Brain pericyte (primary cell): ENCODE results near the gene CLCC1.
"Not testable (repeated sequence)": the region's sequence is repeated elsewhere in the genome, so short reads cannot be mapped to it uniquely, and the experiment has no call there.

ENCODE experiments used
- DNase-seq: peaks from one replicate; pipeline ENCODE4 v3.0.0-alpha.2; 2012; ENCODE audit warnings: low read depth, low spot score

The CLCC1 gene, protein sequence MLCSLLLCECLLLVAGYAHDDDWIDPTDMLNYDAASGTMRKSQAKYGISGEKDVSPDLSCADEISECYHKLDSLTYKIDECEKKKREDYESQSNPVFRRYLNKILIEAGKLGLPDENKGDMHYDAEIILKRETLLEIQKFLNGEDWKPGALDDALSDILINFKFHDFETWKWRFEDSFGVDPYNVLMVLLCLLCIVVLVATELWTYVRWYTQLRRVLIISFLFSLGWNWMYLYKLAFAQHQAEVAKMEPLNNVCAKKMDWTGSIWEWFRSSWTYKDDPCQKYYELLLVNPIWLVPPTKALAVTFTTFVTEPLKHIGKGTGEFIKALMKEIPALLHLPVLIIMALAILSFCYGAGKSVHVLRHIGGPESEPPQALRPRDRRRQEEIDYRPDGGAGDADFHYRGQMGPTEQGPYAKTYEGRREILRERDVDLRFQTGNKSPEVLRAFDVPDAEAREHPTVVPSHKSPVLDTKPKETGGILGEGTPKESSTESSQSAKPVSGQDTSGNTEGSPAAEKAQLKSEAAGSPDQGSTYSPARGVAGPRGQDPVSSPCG

DNA sequence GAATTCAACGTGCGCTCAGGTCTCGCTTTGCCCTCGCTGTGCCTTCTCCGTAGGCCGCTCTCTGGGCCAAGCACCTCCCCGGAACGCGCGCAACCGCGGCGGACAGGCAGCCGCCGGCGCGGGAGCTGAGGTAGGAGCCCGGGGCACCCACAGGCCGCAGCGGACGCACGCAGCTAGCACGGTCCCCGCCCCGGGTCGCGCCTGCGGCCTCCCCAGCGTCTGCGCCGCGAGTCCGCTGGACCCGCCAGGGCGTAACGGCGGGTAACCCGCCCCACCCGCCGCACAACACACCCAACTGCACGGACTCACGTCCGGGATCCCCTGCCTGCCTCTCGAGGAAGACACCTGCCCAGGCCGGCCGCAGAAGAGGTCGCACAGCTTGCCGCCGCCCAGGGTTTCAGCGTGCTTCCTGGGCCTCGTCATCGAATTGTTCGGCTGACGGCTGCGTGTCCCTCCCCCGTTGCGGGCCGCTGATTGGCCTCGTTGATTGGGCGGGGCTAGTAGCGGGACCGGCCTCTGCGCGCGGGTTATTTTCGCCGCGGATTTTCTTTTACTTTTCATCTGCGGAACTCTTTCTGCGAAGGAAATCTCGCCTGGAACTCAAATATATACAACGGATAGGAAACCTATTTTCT is at the start of gene CLCC1:
TSS of gene CLCC1 (minus strand) at position 433 of the 635 bp plus-strand sequence. CDS start 13,047 bp downstream, outside the sequence.
- peak; percentile 55 for DNase-seq

DNA sequence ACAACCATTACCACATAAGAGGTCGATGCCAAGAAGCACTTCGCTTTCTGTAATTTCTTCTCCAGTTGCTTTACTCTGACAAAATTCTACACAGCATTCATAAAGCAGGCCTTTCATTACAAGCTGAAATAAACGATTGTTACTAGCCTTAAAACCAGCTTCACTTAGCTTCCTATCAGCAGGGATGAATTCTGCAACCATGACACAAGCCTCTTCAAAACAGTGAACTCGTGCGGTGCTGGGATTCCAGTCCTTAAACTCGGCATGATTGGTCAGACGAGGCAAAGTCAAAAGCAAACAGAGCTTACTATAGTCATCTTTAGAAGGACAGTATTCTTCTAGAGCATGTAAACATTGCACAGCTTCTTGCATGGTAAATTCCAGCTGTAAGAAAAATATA is 48.1 kb upstream of the CLCC1 start:
- no peak for DNase-seq

DNA sequence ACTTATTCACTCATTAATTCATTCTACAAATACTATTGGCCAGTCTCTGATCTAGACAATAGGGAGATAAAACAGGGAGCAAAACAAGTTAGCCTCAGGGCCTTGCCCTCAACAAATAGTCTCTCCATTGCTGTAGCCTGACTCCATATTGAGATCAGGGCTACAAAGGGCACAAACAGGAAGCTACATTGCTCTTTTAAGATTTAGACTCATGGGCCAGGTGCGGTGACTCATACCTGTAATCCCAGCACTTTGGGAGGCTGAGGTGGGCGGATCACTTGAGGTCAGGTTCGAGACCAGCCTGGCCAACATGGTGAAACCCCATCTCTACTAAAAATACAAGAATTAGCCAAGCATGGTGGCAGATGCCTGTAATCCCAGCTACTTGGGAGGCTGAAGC is 33.3 kb upstream of the CLCC1 start:
- DNase-seq: not testable (repeated sequence)

DNA sequence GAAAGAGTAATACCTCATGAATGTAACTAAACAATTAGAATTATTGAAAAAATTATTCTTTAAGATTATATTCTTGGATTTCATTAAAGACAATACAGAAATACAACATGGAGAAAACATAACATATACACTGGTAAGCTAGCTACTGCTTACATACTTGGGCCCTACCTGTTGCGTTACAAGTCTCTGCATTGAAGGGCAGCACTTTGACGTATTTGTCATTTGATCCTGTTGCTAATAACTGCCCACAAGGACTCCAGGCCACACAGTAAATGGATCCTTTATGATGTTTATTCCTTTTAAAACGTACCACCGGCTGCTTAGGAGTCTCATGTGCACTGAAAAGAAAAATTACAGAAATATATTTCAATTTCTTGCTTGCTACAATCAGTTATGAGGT is 19.8 kb upstream of the CLCC1 start:
- DNase-seq: no peak

DNA sequence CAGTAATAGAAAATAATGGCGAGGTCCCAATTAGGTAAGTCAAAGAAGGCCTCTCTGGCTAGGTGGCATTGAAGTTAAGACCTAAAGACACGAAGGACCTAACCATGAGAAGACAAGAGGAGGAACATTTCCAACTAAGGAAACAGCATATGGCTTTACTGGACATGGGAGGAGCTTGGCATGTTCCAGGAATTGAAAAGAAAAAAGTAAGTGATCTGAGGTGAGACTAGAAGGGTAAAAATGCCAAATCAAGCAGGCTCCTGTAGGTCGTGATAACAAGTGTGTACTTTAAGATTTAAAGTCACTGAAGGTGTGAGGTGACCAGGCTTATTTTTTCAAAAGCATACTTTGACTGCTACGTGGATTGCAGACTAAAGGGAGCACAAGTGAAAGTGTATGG is 13.4 kb upstream of the CLCC1 start:
- DNase-seq: no peak

DNA sequence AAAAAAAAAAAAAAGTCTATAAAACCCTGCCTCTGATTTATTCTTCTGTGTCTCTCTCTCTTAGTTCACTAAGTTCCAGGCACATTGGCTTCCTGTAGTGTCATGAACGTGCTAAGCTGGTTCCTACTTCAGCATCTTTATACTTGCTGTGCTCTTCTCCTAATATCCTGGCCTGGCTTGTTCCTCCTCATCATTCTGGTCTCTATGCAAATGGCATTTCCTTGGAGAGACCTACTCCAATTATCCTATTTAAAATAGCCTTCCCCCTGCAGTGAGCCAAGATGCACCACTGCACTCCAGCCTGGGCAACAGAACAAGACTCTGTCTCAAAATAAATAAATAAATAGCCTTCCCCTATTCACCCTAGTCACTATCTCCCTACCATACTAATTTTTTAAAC is 9.7 kb upstream of the CLCC1 start:
- no peak for DNase-seq

DNA sequence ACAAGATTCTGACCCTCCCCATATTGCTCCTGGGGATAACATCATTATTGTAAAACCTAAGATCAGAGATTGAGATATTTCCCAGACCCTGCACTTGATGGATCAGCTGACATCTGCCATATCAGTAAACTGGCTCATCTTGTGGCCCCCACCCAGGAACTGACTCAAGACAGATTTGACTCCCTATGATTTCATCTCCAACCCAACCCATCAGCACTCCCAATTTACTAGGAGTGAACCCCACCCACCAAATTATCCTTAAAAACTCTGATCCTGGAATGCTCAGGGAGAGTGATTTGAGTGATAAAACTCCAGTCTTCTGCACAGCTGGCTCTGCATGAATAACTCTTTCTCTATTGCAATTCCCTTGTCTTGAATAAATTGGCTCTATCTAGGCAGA is 6.1 kb upstream of the CLCC1 start:
- DNase-seq: no peak

DNA sequence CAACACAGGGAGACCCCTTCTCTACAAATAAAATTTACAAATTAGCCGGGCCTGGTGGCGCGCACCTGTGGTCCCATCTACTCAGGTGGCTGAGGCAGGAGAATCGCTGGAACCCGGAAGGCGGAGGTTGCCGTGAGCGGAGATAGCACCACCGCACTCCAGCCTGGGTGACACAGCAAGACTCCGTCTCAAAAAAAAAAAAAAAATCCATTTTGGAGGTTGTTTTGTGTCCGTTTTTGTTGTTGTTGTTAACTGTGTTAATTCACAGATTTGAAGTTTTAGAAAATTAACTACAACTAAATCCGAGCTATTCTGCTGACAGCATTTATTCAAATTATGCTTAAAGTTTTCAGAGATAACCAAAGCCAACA is 618 bp downstream of the CLCC1 start:
- DNase-seq: no peak

DNA sequence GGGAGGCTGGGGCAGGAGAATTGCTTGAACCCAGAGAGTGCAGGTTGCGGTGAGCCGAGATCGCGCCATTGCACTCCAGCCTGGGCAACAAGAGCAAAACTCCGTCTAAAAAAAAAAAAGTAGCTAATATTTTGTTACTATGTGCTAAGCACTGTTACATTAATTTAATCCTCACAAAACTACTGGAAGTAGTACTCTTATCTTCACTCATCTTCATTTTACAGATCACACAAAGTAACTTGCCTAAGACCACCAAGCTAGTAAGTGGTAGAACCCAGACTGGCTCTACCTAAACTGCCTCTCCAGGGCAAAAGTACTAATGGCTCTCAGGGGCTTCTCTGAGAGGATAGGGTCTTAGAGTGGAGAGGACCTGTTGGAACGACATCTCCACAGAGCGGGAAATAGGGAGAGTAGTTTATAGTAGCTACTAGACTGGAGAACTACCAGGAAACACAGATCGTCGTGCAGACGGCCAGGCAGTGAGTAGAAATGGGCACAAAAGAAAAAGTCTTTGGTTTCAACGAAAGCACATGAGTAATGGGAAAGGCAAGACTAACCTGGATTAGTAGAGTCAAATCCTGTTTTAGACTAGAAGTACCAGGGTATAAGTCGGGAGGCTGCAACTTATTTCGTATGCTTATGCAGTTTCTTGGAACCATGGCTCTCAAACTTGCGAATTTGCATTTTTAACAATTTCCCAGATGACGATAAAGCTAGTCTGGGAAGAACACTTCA is 1.4 kb downstream of the CLCC1 start:
- no peak for DNase-seq

DNA sequence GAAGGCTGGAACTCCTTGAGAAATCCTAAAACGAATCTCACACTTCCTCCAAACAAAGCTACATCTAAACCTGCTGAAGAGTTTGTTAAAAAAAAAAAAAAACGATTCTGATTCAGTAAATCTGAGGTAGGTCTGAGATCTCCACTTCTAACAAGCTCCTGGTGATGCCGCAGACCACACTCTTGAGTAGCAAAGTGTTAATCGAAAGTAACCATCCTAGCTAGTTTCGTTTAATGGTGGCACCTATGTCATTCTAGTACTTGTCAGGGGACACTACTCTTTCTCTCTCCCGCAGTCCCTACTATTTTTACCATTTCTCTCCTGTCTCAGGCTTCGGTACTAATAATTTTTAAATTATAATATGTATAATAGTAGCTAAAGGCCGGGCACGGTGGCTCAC is 2.1 kb downstream of the CLCC1 start:
- no peak for DNase-seq

DNA sequence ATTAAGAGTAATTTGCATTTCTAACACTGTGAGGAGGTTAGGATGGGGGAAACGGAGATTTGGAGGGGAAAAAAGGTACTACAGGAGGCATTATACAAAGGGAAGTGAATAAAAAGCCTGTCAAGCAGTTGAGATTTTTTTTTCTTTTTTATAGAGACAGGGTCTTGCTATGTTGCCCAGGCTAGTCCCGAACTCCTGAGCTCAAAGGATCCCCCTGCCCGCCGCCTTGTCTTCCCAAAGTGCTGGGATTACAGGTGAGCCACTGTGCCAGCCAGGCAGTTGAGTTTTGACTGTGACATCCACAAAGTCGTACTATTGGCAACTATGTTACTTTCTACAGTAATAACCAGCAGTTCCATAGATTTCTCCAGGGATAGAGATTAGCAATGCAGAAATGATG is 2.6 kb downstream of the CLCC1 start:
- no peak for DNase-seq

DNA sequence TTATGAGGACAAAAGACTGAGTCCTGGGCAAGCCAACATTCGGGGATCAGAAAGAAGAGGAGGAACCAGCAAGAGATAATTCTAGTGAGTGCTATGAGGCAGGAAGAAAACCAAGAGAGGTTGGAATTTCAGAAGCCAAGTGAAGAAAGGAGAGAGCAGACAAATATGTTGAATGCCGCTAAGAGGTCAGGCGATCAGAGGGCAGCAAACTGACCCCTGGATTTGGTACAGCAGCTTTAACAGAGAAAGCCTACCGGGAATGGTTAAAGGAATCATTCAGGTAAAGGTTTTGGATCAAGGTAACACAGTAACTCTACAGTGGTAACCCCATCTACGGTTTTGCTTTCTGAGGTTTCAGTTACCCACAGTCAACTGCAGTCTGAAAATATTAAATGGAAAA is 5.4 kb downstream of the CLCC1 start:
- no peak for DNase-seq

DNA sequence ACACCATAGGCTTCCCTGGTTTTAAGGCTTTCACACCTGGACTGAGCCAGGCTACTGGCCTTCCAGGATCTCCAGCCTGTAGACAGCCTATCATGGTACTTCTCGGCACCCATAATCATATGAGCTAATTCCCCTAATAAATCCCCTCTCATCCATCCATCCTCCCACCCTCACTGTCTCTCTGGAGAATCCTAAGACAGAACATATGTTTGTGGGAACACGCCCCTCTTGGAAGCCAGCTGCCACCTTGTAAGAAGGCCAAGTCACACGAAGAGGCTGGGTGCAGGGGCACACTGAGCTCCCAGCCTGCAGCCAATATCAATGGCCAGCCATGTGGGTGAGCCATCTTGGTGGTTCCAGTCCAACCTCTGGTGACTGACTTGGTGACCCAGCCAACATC is 7.4 kb downstream of the CLCC1 start:
- no peak for DNase-seq

DNA sequence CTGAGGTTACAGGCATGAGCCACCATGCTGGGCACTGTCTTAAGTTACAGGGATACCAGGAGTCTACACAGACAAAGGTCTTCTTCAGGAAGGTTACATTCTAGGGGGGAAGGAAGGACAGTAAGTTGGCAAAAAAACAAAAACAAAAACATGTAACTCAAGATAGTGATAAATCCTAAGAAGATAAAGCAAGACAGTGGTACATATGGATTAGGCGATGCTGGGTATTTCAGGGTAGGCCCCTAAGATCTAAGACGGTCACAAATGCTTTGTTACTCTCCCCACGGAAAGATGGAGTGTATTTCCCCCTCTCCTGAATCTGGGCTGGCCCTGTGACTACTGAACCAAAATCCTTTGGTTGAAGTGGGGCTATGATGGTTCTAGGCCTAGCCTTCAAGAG is 8.2 kb downstream of the CLCC1 start:
- no peak for DNase-seq

DNA sequence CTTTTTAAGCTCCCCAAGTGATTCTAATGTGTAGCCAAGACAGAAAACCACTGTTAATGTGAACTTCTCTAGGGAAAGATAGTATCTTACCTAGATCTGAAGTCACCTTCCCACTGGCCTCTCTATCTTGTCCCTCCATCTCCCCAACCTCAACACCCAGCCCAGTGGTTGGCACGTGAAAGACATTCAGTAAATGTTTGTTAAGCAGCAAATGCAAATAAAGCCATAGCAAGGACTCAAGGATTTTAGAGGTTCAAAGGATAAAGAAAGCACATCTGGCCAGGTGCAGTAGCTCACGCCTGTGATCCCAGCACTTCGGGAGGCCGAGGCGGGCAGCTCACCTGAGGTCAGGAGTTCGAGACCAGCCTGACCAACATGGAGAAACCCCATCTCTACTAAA is 9.8 kb downstream of the CLCC1 start:
- no peak for DNase-seq

DNA sequence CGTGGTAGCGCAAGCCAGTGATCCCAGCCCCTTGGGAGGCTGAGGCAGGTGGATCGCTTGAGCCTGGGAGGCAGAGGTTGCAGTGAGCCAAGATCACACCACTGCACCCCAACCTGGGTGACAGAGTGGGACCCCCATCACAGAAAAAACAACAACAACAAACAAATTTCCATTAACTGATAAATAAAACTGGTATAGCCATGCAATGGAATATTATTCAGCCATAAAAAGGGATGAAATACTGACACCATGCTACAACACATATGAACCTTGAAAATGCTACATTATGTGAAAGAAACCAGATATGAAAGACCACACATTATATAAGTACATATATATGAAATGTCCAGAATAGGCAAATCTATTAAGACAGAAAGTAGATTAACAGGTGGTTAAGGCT is 12.0 kb downstream of the CLCC1 start:
- no peak for DNase-seq

DNA sequence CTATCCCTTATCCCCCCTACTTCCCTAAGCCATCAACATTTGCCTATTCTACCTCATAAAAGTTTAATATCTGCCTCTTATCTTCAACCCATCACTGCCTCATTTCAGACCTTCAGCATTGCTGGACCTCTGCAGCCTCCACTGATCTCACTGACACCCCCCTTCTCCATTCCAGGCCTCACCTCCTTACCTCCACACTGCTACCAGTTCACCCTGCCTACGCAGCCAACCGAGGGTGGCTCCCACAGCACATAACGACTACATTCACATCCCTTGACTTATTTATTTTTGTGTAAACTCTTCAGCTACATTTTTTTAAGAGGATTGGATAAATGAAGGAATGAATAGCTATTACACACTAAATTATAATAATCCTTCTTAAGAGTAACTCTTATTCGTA is 14.2 kb downstream of the CLCC1 start:
- DNase-seq: no peak

DNA sequence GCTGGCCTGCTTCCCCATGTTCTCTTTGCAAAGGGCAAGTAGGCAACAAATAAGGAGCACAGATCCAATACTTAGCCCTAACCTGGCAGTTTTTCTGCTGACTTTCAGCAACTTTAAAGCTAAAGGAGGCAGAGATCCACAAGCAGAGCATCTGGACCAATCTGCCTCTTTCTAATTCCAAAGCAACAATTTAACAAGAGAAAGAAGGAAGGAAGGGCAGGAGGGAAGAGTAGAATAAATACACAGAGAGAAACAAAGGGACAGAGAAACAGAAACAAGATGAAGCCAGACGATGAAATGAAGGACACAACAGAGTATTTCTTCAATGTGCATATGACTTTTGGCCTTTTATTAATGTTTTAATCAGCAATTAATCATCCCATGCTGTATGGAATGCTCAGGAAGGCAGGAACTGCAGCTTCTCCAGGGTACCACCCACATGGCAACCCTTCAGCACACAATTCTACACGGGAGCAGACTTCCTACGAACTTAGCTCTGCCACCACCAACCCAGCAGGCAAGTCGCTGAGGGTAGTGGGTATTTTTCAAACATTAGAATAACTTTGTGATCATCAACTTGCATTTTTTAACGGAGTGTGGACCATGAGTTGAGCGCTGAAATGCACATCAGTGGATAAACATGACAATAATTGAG is 15.3 kb downstream of the CLCC1 start:
- DNase-seq: no peak

DNA sequence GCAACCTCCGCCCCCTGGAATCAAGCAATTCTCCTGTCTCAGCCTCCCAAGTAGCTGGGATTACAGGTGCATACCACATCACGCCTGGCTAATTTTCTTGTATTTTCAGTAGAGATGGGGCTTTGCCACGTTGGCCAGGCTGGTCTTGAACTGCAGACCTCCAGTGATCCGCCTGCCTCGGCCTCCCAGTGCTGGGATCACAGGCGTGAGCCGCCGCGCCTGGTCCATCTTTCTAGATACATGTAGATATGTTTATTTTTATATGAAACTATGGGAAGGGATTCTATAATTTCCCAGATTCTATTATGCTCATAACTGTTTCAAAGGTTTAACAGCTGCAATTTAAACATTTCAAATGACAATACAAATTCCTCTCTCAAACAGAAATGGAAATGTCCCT is 27.1 kb downstream of the CLCC1 start:
- DNase-seq: no peak

DNA sequence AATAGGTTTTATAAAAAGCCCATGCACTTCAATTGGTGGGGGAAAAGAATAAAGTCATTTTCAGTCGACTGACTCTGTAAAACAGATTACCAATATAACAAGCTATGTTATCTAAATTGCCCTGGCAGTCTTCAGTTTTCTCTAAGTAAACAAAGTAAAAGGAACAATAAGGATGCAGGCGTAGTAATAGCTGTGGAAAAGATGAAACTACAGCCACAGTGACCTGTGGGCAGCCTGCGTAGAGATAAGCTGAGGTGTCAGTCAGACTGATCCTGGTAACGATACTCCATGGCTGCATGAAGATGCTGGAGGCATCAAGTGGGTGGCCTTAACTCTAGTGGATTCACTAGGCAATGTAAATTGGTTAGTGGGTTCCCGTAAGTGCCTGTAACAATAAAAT is 29.3 kb downstream of the CLCC1 start:
- DNase-seq: no peak

DNA sequence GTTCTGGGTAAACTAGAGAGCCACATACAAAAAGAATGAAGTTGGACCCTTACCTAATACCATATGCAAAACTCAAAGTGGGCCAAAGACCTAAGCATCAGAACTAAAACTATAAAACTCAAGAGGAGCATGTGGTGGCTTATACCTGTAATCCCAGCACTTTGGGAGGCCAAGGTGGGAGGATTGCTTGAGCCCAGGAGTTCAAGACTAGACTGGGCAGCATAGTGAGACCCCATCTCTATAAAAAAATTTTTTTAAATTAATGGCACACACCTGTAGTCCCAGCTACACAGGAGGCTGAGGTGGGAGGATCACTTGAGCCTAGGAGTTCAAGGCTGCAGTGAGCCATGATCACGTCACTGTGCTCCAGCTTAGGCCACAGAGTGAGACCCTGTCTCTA is 35.7 kb downstream of the CLCC1 start:
- not testable (repeated sequence) for DNase-seq

DNA sequence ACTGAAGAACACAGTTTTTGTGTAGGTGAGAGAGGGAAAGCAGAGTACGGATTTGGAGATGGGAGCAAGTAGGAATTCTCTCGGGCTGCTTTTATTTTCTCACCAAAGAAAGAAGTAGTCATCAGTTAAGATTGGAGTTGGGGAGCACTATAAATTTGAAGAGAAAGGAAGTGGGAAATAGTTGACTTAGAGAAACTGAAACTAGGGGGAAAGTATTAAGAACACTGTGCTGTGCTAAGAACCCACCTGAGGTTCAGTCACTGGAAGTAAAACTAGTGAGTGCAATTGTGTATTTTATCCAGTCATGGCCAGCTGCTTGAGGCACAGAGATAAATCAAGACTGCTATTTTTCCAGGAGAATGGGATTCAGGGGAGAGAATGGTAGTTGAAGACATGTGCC is 37.4 kb downstream of the CLCC1 start:
- no peak for DNase-seq
